B cell (primary cell): ENCODE results near the gene AP1S3. TPM values are rescaled to one million over a fixed set of nuclear protein-coding genes. Genes with fewer than 3 reads are reported as not detected.

Experiments used
- ATAC-seq: fragments of 200-7000 bp; cut with Tn5 transposase; one replicate; pipeline ENCODE4 v1.10.0; 2021; ENCODE audit warnings: low read depth, mild to moderate bottlenecking, moderate number of reproducible peaks, moderate library complexity
- CTCF ChIA-PET: fragments of 350-600 bp; sonication (Branson Sonifier 250); formaldehyde crosslinking; loops from one replicate; lab custom pipeline; 2021; ENCODE audit warnings: antibody characterized with exemption, inconsistent platforms; lab: Charles Lee
- POLR2A ChIA-PET: fragments of 350-600 bp; sonication (Branson Sonifier 250); formaldehyde crosslinking; loops from one replicate; lab custom pipeline; 2021; ENCODE audit warnings: antibody characterized with exemption; lab: Charles Lee
- DNase-seq: peaks from one replicate; pipeline ENCODE4 v3.0.0; 2013
- H2AFZ ChIP-seq: 2 replicates; pipeline ENCODE4 v1.6.1; 2012; ENCODE audit warnings: mild to moderate bottlenecking, low read depth, low read length; ENCODE audit not compliant: insufficient read depth, poor library complexity, severe bottlenecking
- H3K27ac ChIP-seq, 2 donors: 1 replicate in 1 of 2; 2 replicates in 1 of 2; pipeline ENCODE4 v1.5.1; 2012 to 2013; ENCODE audit warnings: low read length in 2 of 2, mild to moderate bottlenecking in 2 of 2, moderate library complexity in 1 of 2
- H3K27me3 ChIP-seq, 4 experiments: fragments of 200-600 bp in 1 of 4; sonication (generic) in 1 of 4; replicated peaks in 1 of 4; 1 replicate in 2 of 4; 2 replicates in 2 of 4; pipeline versions ENCODE4 v1.6.1 to v1.7.0; 2013 to 2016; ENCODE audit warnings: low read length in 3 of 4, mild to moderate bottlenecking in 2 of 4, mixed read lengths in 1 of 4, moderate library complexity in 1 of 4; ENCODE audit not compliant: insufficient read depth in 4 of 4, control insufficient read depth in 3 of 4; ENCODE audit errors: control extremely low read depth in 1 of 4
- H3K36me3 ChIP-seq, 2 experiments: replicated peaks in 1 of 2; 1 replicate in 1 of 2; 2 replicates in 1 of 2; pipeline versions ENCODE4 v1.6.1 to v1.7.1; 2013; ENCODE audit warnings: low read length in 1 of 2; ENCODE audit not compliant: insufficient read depth in 2 of 2, control insufficient read depth in 1 of 2; ENCODE audit errors: control extremely low read depth in 1 of 2, extremely low read depth in 1 of 2
- H3K4me1 ChIP-seq, 2 donors: fragments of 200-600 bp in 1 of 2; sonication (generic) in 1 of 2; 1 replicate in 1 of 2; 2 replicates in 1 of 2; pipeline versions ENCODE4 v1.5.1 to v1.6.1; 2013 to 2017; ENCODE audit warnings: low read length in 2 of 2; ENCODE audit not compliant: control insufficient read depth in 2 of 2, insufficient read depth in 2 of 2
- H3K4me2 ChIP-seq: replicated peaks from 2 replicates; pipeline ENCODE3; 2012; ENCODE audit warnings: mild to moderate bottlenecking, low read depth, low read length; ENCODE audit not compliant: poor library complexity, severe bottlenecking
- H3K4me3 ChIP-seq, 5 experiments: fragments of 200-600 bp in 1 of 5; sonication (generic) in 1 of 5; 1 replicate in 3 of 5; 2 replicates in 2 of 5; pipeline versions ENCODE4 v1.5.1 to v1.7.0; 2011 to 2016; ENCODE audit warnings: low read length in 4 of 5, mild to moderate bottlenecking in 4 of 5, low read depth in 2 of 5, control low read depth in 1 of 5, moderate library complexity in 1 of 5; ENCODE audit not compliant: insufficient read depth in 1 of 5; ENCODE audit errors: control extremely low read depth in 1 of 5, extremely low read depth in 1 of 5
- H3K79me2 ChIP-seq: fragments of 200-600 bp; sonication (generic); one replicate; pipeline ENCODE4 v1.6.0; 2016; ENCODE audit warnings: low read length; ENCODE audit not compliant: control insufficient read depth, insufficient read depth
- H3K9ac ChIP-seq: fragments of 200-600 bp; sonication (generic); 2 replicates; pipeline ENCODE4 v1.6.1; 2017; ENCODE audit warnings: mild to moderate bottlenecking, low read length, moderate library complexity
- H3K9me3 ChIP-seq, 3 donors: one replicate each; pipeline versions ENCODE4 v1.6.1 to v1.7.1; 2013; ENCODE audit warnings: low read length in 2 of 3; ENCODE audit not compliant: control insufficient read depth in 2 of 3, insufficient read depth in 1 of 3; ENCODE audit errors: control extremely low read depth in 1 of 3
- H4K20me1 ChIP-seq: 2 replicates; pipeline ENCODE4 v1.6.0; 2012; ENCODE audit warnings: mild to moderate bottlenecking, low read length; ENCODE audit not compliant: insufficient read depth, control insufficient read depth, poor library complexity, severe bottlenecking
- H3K27ac Mint-ChIP-seq: one replicate; pipeline ENCODE4 v1.8.0; 2021; ENCODE audit warnings: mixed read lengths
- H3K27me3 Mint-ChIP-seq: one replicate; pipeline ENCODE4 v1.8.0; 2021; ENCODE audit warnings: mixed read lengths
- H3K4me1 Mint-ChIP-seq: one replicate; pipeline ENCODE4 v1.8.0; 2021; ENCODE audit warnings: mixed read lengths
- H3K4me3 Mint-ChIP-seq: one replicate; pipeline ENCODE4 v1.8.0; 2021; ENCODE audit warnings: mixed read lengths
- H3K9me3 Mint-ChIP-seq: one replicate; pipeline ENCODE4 v1.8.0; 2022; ENCODE audit warnings: mixed read lengths; ENCODE audit not compliant: insufficient read depth
- EZH2 ChIP-seq: IDR thresholded peaks from 2 replicates; pipeline ENCODE4 v1.6.1; 2012; ENCODE audit warnings: borderline replicate concordance, low read depth, mild to moderate bottlenecking, moderate library complexity, low read length; ENCODE audit not compliant: insufficient read depth, poor library complexity, severe bottlenecking
- WGBS: methylation state at CpG from one replicate; pipeline ENCODE4 v1.1.5; 2013; ENCODE audit warnings: missing lambda C conversion rate; ENCODE audit not compliant: insufficient coverage; 5-methylcytosine and 5-hydroxymethylcytosine counted together
- intact Hi-C: fragments of 100-400 bp; cut with micrococcal nuclease; formaldehyde crosslinking; loops from one replicate; pipeline ENCODE4 v1.10.0; 2022
- polyA plus RNA-seq: library from polyadenylated mRNA; depleted of rRNA; stranded (reverse); fragments of >200 nt; gene quantifications from 2 replicates; pipeline ENCODE4 v1.2.3, GENCODE V29; 2012
- total RNA-seq, 2 donors: library from RNA; stranded (reverse); fragments of 120-200 nt in 1 of 2; gene quantifications; 1 replicate in 1 of 2; 2 replicates in 1 of 2; pipeline versions ENCODE4 v1.2.3 to v1.2.4, GENCODE V29; 2013 to 2022
- TF ChIP-seq, protein P1 (sequence below): fragments of 200-600 bp; IDR thresholded peaks from one replicate; pipeline ENCODE4 v1.8.0; 2022; ENCODE audit warnings: antibody characterized with exemption, mild to moderate bottlenecking

AP1S3 gene
- total and polyA plus RNA-seq, 2 donors (not counting 1 experiment from before 2014, with no cell fraction given) = 7.2 to 41.4 TPM

DNA sequence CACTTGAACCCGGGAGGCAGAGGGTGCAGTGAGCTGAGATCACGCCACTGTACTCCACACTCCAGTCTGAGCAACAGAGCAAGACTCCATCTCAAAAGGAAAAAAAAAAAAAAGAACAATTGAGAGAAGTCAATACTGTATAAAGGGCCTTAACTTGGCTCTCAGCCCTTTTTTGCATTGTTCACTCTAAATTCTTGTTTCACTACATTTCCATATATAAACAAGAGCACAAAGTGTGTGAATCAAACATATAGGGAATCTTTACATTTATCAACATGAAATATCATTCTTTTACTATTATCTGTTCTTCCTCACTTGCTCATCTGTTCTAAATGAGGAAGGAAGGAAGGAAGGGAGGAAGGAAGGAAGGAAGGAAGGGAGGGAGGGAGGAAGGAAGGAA is 90.8 kb downstream of the AP1S3 start:
- Mint-ChIP-seq H3K9me3 (no peaks in the 10 kb centered on the region), H3K4me3 (no peak overlapping the region), H3K27ac (no peak overlapping the region), H3K4me1 (no peaks in the 10 kb centered on the region), H3K27me3 (no peaks in the 10 kb centered on the region)
- Histone ChIP-seq H3K79me2 (no peaks in the 10 kb centered on the region), H3K4me1 (no peaks in the 10 kb centered on the region), H3K4me3 (no peak overlapping the region), H4K20me1 (no peaks in the 10 kb centered on the region), H3K9ac (no peak overlapping the region), H3K4me2 (no peak overlapping the region), H3K27me3 (peaks cover 0 to 9% (median 0%) of the 10 kb centered on the region in 4 experiments), H3K9me3 (peaks cover 0 to 6% (median 0%) of the 10 kb centered on the region in 3 donors), H3K36me3 (no peaks in the 10 kb centered on the region), H2AFZ (no peak overlapping the region), H3K27ac (no peak overlapping the region)
- ChIA-PET POLR2A (no interaction called here), CTCF (no interaction called here)
- WGBS = no CpG with 5 or more reads among the region's 2 CpGs
- DNase-seq = no peak
- intact Hi-C loops = no loop called here
- no peak for ATAC-seq
- TF ChIP-seq EZH2 = no peak
- TF ChIP-seq, protein P1, sequence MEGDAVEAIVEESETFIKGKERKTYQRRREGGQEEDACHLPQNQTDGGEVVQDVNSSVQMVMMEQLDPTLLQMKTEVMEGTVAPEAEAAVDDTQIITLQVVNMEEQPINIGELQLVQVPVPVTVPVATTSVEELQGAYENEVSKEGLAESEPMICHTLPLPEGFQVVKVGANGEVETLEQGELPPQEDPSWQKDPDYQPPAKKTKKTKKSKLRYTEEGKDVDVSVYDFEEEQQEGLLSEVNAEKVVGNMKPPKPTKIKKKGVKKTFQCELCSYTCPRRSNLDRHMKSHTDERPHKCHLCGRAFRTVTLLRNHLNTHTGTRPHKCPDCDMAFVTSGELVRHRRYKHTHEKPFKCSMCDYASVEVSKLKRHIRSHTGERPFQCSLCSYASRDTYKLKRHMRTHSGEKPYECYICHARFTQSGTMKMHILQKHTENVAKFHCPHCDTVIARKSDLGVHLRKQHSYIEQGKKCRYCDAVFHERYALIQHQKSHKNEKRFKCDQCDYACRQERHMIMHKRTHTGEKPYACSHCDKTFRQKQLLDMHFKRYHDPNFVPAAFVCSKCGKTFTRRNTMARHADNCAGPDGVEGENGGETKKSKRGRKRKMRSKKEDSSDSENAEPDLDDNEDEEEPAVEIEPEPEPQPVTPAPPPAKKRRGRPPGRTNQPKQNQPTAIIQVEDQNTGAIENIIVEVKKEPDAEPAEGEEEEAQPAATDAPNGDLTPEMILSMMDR = no peak

DNA sequence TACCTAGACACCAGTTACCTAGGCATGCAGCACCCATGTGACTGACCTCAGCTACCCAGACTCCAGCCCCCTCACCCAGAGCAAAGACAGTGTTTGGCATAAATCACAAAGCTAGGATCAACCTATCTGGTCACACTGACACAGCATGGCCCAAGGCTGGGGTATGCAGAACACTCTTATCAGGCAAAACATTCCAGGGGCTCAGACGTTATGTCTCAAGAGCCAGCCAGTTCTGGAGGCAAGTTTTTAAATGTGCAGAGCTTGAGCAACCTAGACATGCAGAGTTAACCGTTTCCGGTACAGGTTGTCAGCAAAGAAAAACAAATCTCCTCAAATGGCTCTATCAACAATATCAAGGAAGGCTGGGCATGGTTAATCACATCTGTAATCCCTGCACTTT is 92.8 kb downstream of the AP1S3 start:
- Histone ChIP-seq H3K27ac (no peak overlapping the region), H3K4me2 (no peak overlapping the region), H4K20me1 (no peaks in the 10 kb centered on the region), H3K4me3 (no peak overlapping the region), H3K9ac (no peak overlapping the region), H3K9me3 (peaks cover 0 to 6% (median 0%) of the 10 kb centered on the region in 3 donors), H3K4me1 (no peaks in the 10 kb centered on the region), H3K27me3 (peaks cover 0 to 9% (median 0%) of the 10 kb centered on the region in 4 experiments), H2AFZ (no peak overlapping the region), H3K36me3 (no peaks in the 10 kb centered on the region), H3K79me2 (no peaks in the 10 kb centered on the region)
- WGBS = 91% methylated on average over 3 of the region's 3 CpGs
- ChIA-PET POLR2A (no interaction called here), CTCF (interaction anchor here (0.6 kb wide), 1 partner anchor 86 kb away, joined by 6 read pairs; no protein-coding TSS in a partner anchor)
- Mint-ChIP-seq H3K27me3 (no peaks in the 10 kb centered on the region), H3K4me3 (no peak overlapping the region), H3K9me3 (no peaks in the 10 kb centered on the region), H3K27ac (no peak overlapping the region), H3K4me1 (no peaks in the 10 kb centered on the region)
- TF ChIP-seq EZH2 = no peak
- TF ChIP-seq, protein P1 = no peak
- DNase-seq = no peak
- intact Hi-C loops = no loop called here
- no peak for ATAC-seq
